IPS-20b (cell line): ENCODE results near the gene ASPHD1.

Source experiments
- H3K27ac ChIP-seq: one replicate; pipeline ENCODE4 v1.5.1; 2013; ENCODE audit warnings: low read length
- H3K27me3 ChIP-seq: 2 replicates; pipeline ENCODE4 v1.6.1; 2013; ENCODE audit warnings: mild to moderate bottlenecking, low read length, inconsistent platforms; ENCODE audit not compliant: insufficient read depth
- H3K36me3 ChIP-seq: 2 replicates; pipeline ENCODE4 v1.6.1; 2013; ENCODE audit warnings: low read depth, mild to moderate bottlenecking, inconsistent platforms, low read length, moderate library complexity; ENCODE audit not compliant: insufficient read depth
- H3K4me1 ChIP-seq: 2 replicates; pipeline ENCODE4 v1.6.1; 2013; ENCODE audit warnings: mild to moderate bottlenecking, control low read depth, inconsistent platforms, low read length, moderate library complexity; ENCODE audit not compliant: insufficient read depth
- H3K4me3 ChIP-seq: 2 replicates; pipeline ENCODE4 v1.5.1; 2013; ENCODE audit warnings: mild to moderate bottlenecking, low read length, inconsistent platforms
- H3K9ac ChIP-seq: 2 replicates; pipeline ENCODE4 v1.6.1; 2013; ENCODE audit warnings: low read depth, mild to moderate bottlenecking, inconsistent platforms, low read length, moderate library complexity
- H3K9me3 ChIP-seq: 2 replicates; pipeline ENCODE4 v1.6.1; 2013; ENCODE audit warnings: mild to moderate bottlenecking, low read depth, low read length, inconsistent platforms; ENCODE audit not compliant: insufficient read depth

Gene ASPHD1

GRCh38 chr16:29900102-29900887, at the start of gene ASPHD1:
Gene ASPHD1, plus strand, starts transcription at chr16:29900488. Its CDS starts 484 bp downstream, at chr16:29900972.
- H3K27me3 ChIP-seq, result no peaks in the 10 kb centered on the region
- peak within 1 kb of the TSS; percentile 18 for H3K27ac ChIP-seq
- H3K9me3 ChIP-seq, result no peaks in the 10 kb centered on the region
- 0 out of 2 replicates have a peak, but pooled peaks cover 2% of the 10 kb centered on the region for H3K4me1 ChIP-seq
- H3K36me3 ChIP-seq, result peaks cover 11% of the 10 kb centered on the region; the same call in 1 of the 2 replicates
- peak within 1 kb of the TSS; percentile 79 for H3K9ac ChIP-seq
- H3K4me3 ChIP-seq, result peak within 1 kb of the TSS; percentile 93

GRCh38 chr16:29850998-29851397, 49.3 kb upstream of the ASPHD1 start:
- Histone ChIP-seq H3K4me1 (no peaks in the 10 kb centered on the region), H3K9ac (no peak overlapping the region), H3K4me3 (no peak overlapping the region), H3K27me3 (no peaks in the 10 kb centered on the region), H3K27ac (no peak overlapping the region), H3K36me3 (no peaks in the 10 kb centered on the region), H3K9me3 (no peaks in the 10 kb centered on the region)

GRCh38 chr16:29852654-29853053, 47.6 kb upstream of the ASPHD1 start:
- no peak overlapping the region for H3K27ac ChIP-seq
- no peaks in the 10 kb centered on the region for H3K36me3 ChIP-seq
- H3K4me1 ChIP-seq, result no peaks in the 10 kb centered on the region
- H3K4me3 ChIP-seq, result no peak overlapping the region
- no peaks in the 10 kb centered on the region for H3K27me3 ChIP-seq
- H3K9me3 ChIP-seq, result no peaks in the 10 kb centered on the region
- H3K9ac ChIP-seq, result no peak overlapping the region

- Histone ChIP-seq H3K36me3 (peaks cover 14% of the 10 kb centered on the region), H3K4me1 (no peaks in the 10 kb centered on the region), H3K9ac (no peak overlapping the region), H3K4me3 (no peak overlapping the region), H3K27ac (no peak overlapping the region), H3K9me3 (no peaks in the 10 kb centered on the region), H3K27me3 (no peaks in the 10 kb centered on the region)
Observed at GRCh38 chr16:29854520-29855100, 45.7 kb upstream of the ASPHD1 start.

- no peak overlapping the region for H3K27ac ChIP-seq
- H3K27me3 ChIP-seq, result no peaks in the 10 kb centered on the region
- H3K9ac ChIP-seq, result no peak overlapping the region
- no peaks in the 10 kb centered on the region for H3K4me1 ChIP-seq
- no peak overlapping the region for H3K4me3 ChIP-seq
- no peaks in the 10 kb centered on the region for H3K9me3 ChIP-seq
- peaks cover 27% of the 10 kb centered on the region for H3K36me3 ChIP-seq
Observed at GRCh38 chr16:29857133-29857760, 43.0 kb upstream of the ASPHD1 start.

- Histone ChIP-seq H3K4me1 (no peaks in the 10 kb centered on the region), H3K9me3 (no peaks in the 10 kb centered on the region), H3K27ac (no peak overlapping the region), H3K4me3 (no peak overlapping the region), H3K27me3 (no peaks in the 10 kb centered on the region), H3K36me3 (peaks cover 27% of the 10 kb centered on the region), H3K9ac (no peak overlapping the region)
Observed at GRCh38 chr16:29858149-29858849, 42.0 kb upstream of the ASPHD1 start.

GRCh38 chr16:29858974-29859373, 41.3 kb upstream of the ASPHD1 start:
- Histone ChIP-seq H3K4me1 (no peaks in the 10 kb centered on the region), H3K27ac (no peak overlapping the region), H3K36me3 (peaks cover 27% of the 10 kb centered on the region), H3K4me3 (no peak overlapping the region), H3K27me3 (no peaks in the 10 kb centered on the region), H3K9me3 (no peaks in the 10 kb centered on the region), H3K9ac (no peak overlapping the region)

GRCh38 chr16:29860218-29860617, 40.1 kb upstream of the ASPHD1 start:
- Histone ChIP-seq H3K9me3 (no peaks in the 10 kb centered on the region), H3K9ac (no peak overlapping the region)

GRCh38 chr16:29862383-29862883, 37.9 kb upstream of the ASPHD1 start:
- Histone ChIP-seq H3K27me3 (no peaks in the 10 kb centered on the region), H3K9me3 (no peaks in the 10 kb centered on the region), H3K9ac (peak overlapping the region; percentile 93; the same call in 1 of the 2 replicates), H3K4me1 (no peaks in the 10 kb centered on the region), H3K27ac (no peak overlapping the region), H3K4me3 (peak overlapping the region; percentile 89), H3K36me3 (peaks cover 27% of the 10 kb centered on the region)

More at GRCh38 chr16:29860218-29860617, 40.1 kb upstream of the ASPHD1 start:
- H3K4me1 ChIP-seq, result no peaks in the 10 kb centered on the region
- no peak overlapping the region for H3K4me3 ChIP-seq
- no peak overlapping the region for H3K27ac ChIP-seq
- H3K27me3 ChIP-seq, result no peaks in the 10 kb centered on the region
- H3K36me3 ChIP-seq, result peaks cover 27% of the 10 kb centered on the region

- Histone ChIP-seq H3K4me3 (peak within 1 kb of the TSS; percentile 89), H3K27ac (peak within 1 kb of the TSS; percentile 99), H3K9ac (peak within 1 kb of the TSS; percentile 93), H3K27me3 (no peaks in the 10 kb centered on the region), H3K9me3 (no peaks in the 10 kb centered on the region), H3K4me1 (no peaks in the 10 kb centered on the region), H3K36me3 (peaks cover 26% of the 10 kb centered on the region)
Observed at GRCh38 chr16:29862884-29863668, 37.2 kb upstream of the ASPHD1 start, which contains the start of gene CDIPT. Gene CDIPT, minus strand, starts transcription at chr16:29863226. Its CDS starts 369 bp downstream, at chr16:29862857.

GRCh38 chr16:29863669-29863984, 36.7 kb upstream of the ASPHD1 start:
- Histone ChIP-seq H3K4me1 (no peaks in the 10 kb centered on the region), H3K27ac (no peak overlapping the region), H3K9ac (peak overlapping the region; percentile 93; the same call in 1 of the 2 replicates), H3K27me3 (no peaks in the 10 kb centered on the region), H3K4me3 (peak overlapping the region; percentile 54; the same call in 1 of the 2 replicates), H3K36me3 (peaks cover 22% of the 10 kb centered on the region), H3K9me3 (no peaks in the 10 kb centered on the region)
